Large intestine (tissue), 3 donors: ENCODE measurements around the gene CELF5. TPM values are rescaled to one million over a fixed set of nuclear protein-coding genes. Genes with fewer than 3 reads are reported as not detected.
"Not testable (repeated sequence)": the region's sequence is repeated elsewhere in the genome, so short reads cannot be mapped to it uniquely, and the experiment has no call there.

Experiments used
- DNase-seq, 2 donors: peaks; one replicate each; pipeline versions ENCODE4 v3.0.0 to v3.0.0-alpha.2; 2013
- H3K27ac ChIP-seq: one replicate; pipeline ENCODE4 v1.5.1; 2013; ENCODE audit warnings: low read length
- H3K27me3 ChIP-seq: 2 replicates; pipeline ENCODE4 v1.6.1; 2013; ENCODE audit warnings: low read length; ENCODE audit not compliant: control insufficient read depth, insufficient read depth
- H3K36me3 ChIP-seq: 2 replicates; pipeline ENCODE4 v1.6.1; 2013; ENCODE audit warnings: low read length; ENCODE audit not compliant: control insufficient read depth, insufficient read depth
- H3K4me1 ChIP-seq: one replicate; pipeline ENCODE4 v1.6.1; 2013; ENCODE audit warnings: low read length; ENCODE audit not compliant: control insufficient read depth, insufficient read depth
- H3K4me3 ChIP-seq: one replicate; pipeline ENCODE4 v1.5.1; 2013; ENCODE audit warnings: low read length
- H3K9me3 ChIP-seq: one replicate; pipeline ENCODE4 v1.6.1; 2013; ENCODE audit warnings: mild to moderate bottlenecking, low read depth, low read length, moderate library complexity; ENCODE audit not compliant: control insufficient read depth
- WGBS: methylation state at CpG from one replicate; pipeline ENCODE4 v1.1.5; 2013; ENCODE audit warnings: low lambda C conversion rate; ENCODE audit not compliant: insufficient coverage; 5-methylcytosine and 5-hydroxymethylcytosine counted together
- polyA plus RNA-seq: library from polyadenylated mRNA; unstranded; fragments of 120-200 nt; gene quantifications from one replicate; pipeline ENCODE4 v1.2.1, GENCODE V29; 2013

The CELF5 gene
- polyA plus RNA-seq, 1 donor: 3.1 TPM

DNA sequence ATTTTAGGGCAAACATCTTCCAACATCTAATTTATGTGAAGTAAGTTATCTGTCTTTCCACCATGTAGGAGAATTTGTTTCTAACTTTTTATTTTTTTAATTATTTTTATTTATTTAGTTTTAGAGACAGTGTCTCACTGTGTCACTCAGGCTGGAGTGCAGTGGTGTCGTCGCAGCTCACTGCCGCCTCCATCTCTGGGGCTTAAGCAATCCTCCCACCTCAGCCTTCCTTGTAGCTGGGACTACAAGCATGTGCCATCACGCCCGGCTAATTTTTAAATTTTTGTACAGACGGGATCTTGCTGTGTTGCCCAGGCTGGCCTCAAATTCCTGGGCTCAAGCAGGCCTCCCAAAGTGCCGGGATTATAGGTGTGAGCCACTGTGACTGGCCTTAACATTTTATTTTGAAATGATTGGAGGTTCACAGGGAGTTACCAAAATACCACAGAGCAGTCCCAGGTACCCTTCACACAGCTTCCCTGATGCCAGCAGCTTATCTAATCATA lies 58.8 kb downstream of the CELF5 start:
- no peaks in the 10 kb centered on the region for H3K36me3 ChIP-seq
- DNase-seq: no peak
- H3K27ac ChIP-seq: no peak overlapping the region
- H3K4me1 ChIP-seq: peaks cover 6% of the 10 kb centered on the region
- H3K27me3 ChIP-seq: peaks cover 14% of the 10 kb centered on the region
- no peaks in the 10 kb centered on the region for H3K9me3 ChIP-seq
- no peak overlapping the region for H3K4me3 ChIP-seq
- WGBS: no CpG with 5 or more reads among the region's 7 CpGs

DNA sequence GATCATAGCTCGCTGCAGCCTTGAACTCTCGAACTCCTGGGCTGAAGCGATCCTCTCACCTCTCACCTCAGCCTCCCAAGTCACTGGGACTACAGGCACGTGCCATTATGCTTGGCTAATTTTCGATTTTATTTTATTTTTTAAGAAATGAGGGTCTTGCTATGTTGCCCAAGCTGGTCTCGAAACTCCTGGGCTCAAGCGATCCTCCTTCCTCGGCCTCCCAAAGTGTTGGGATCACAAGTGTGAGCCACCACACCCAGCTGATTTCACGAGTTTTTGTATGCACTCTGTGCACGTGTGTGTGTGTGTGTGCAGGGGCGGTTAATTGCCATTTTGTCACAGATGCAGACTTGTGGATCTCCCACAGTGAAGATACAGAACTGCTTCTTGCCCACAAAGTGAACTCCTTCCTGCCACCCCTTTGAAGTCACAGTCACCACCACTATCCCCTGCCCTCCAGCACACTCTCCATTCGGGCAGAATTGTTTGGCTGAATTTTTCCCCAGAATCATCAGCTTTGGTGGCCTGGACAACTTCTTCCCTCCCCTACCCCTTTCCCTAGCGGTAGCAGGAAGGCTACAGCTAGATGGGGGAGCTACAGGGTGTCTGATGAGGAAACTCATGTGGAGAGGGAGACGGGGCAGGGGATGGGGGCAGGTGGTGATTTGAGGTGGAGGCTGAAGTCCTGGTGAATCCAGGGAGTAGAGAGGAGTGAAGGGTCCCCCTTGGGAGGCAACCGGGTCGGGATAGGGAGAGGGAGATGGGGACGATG lies 59.6 kb downstream of the CELF5 start:
- WGBS: 0% methylated on average over 1 of the region's 17 CpGs
- Histone ChIP-seq H3K36me3 (no peaks in the 10 kb centered on the region), H3K4me3 (peak overlapping the region; percentile 35), H3K9me3 (no peaks in the 10 kb centered on the region), H3K27ac (no peak overlapping the region), H3K4me1 (peaks cover 6% of the 10 kb centered on the region), H3K27me3 (peaks cover 14% of the 10 kb centered on the region)
- no peak for DNase-seq

DNA sequence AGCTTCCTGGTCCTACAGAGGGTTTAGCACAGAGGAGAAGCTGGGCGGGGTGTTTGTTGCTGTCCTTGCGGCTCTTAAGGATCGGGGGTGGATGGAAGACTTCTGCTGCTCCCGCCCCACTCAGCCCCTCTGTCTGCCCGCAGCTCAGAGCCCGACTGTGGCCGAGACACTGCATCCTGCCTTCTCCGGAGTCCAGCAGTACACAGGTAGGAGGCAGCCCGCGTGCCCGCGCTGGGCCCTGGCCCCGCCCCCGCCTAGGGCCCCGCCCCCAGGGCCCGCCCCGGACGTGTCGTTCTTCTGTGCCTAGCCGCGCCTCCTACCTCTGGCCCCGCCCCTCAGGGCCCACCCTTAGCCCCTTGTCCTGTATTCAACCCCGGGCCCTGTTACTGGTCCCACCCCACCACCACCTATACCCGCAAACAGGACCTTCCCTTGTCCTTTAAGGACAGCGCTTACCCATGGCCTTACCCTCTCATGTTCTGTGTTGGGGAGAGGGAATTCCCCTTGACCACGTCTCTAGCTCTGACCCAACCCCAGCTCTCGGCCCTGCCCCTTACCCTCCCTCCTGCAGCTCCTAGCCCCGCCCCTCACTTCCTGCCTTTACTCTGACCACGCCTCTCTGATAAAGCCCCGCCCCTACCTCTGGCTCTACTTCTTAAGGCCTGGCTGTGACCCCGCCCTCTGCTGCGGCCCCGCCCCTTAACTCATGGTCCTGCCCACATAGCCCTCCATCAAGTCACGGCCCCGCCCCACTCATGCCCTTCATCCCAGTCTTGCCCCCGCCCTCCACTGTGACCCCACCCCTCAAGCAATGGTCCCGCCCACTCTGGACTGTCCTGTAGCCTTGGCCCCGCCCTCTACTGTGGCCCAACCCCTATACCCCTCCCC lies 60.5 kb downstream of the CELF5 start:
- peak overlapping the region; percentile 35 for H3K4me3 ChIP-seq

DNA sequence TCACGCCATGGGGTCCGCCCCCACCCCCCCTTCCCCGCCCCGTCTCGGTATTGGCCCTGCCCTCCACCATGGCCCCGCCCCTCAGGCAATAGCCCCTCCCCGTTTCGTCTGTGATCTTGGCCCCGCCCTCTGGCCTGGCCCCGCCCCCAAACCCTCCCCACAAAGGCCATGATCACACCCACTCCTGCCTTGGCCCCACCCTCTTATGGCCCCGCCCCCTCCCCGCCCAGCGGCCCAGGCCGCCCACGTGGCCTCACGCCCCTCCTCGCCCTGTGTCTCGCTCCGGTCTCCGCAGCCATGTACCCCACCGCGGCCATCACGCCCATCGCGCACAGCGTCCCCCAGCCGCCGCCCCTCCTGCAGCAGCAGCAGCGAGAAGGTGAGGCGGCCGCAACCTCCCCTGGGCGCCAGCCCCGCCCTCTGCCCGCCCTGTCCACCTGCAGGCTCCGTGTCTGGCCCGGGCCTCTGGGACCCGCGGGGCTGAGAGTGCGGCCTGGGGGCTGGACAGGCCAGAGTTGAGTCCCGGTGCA lies 61.3 kb downstream of the CELF5 start:
- H3K36me3 ChIP-seq: no peaks in the 10 kb centered on the region
- no peak overlapping the region for H3K4me3 ChIP-seq
- WGBS: no CpG with 5 or more reads among the region's 40 CpGs
- peaks cover 21% of the 10 kb centered on the region for H3K27me3 ChIP-seq
- no peak overlapping the region for H3K27ac ChIP-seq
- no peaks in the 10 kb centered on the region for H3K9me3 ChIP-seq
- peak in 1 of 2 donors; percentile 18 for DNase-seq
- H3K4me1 ChIP-seq: peaks cover 6% of the 10 kb centered on the region

More for the DNA sequence above, 60.5 kb downstream of the CELF5 start:
- WGBS: no CpG with 5 or more reads among the region's 38 CpGs
- Histone ChIP-seq H3K4me1 (peaks cover 6% of the 10 kb centered on the region), H3K9me3 (no peaks in the 10 kb centered on the region), H3K27ac (peak overlapping the region; percentile 56), H3K36me3 (no peaks in the 10 kb centered on the region), H3K27me3 (peaks cover 17% of the 10 kb centered on the region)
- DNase-seq: peak; percentile 66 to 68

DNA sequence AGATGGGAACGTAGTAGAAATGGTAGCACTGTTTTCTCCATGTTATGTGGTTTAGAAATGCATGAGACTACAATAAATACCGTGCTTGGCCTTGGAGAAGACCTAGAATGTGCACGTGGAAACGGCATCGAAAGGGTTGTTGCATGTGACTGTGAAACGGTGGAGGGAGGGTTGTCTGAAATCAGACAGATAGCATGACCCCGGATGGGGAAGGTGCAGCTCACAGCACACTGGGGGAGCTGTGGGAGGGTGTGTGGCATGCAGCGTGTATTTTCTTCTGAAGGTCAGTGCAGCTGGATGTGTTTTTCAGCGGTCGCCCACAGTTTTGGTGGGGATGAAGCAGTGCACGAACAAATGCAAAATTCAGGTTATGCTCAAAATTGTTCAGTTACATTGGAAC lies 63.4 kb downstream of the CELF5 start:
- Histone ChIP-seq H3K4me1 (peaks cover 6% of the 10 kb centered on the region), H3K4me3 (no peak overlapping the region), H3K27ac (no peak overlapping the region), H3K36me3 (no peaks in the 10 kb centered on the region), H3K9me3 (no peaks in the 10 kb centered on the region), H3K27me3 (peaks cover 7% of the 10 kb centered on the region)
- no peak for DNase-seq
- WGBS: no CpG with 5 or more reads among the region's 11 CpGs

DNA sequence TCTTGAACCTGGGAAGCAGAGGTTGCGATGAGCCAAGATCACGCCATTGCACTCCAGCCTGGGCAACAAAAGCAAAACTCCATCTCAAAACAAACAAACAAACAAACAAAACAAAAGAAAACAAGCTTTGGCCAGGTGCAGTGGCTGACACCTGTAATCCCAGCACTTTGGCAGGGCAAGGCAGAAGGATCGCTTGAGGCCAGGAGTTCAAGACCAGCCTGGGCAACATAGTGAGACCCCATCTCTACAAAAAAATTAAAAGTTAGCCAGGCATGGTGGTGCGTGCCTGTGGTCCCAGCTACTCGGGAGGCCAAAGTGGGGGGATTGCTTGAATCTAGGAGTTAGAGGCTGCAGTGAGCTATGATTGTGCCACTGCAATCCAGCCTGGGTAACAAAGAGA lies 64.0 kb downstream of the CELF5 start:
- H3K27me3 ChIP-seq, H3K9me3 ChIP-seq, H3K4me3 ChIP-seq, H3K36me3 ChIP-seq, H3K27ac ChIP-seq, H3K4me1 ChIP-seq, DNase-seq: not testable (repeated sequence)
- WGBS: no CpG with 5 or more reads among the region's 5 CpGs

DNA sequence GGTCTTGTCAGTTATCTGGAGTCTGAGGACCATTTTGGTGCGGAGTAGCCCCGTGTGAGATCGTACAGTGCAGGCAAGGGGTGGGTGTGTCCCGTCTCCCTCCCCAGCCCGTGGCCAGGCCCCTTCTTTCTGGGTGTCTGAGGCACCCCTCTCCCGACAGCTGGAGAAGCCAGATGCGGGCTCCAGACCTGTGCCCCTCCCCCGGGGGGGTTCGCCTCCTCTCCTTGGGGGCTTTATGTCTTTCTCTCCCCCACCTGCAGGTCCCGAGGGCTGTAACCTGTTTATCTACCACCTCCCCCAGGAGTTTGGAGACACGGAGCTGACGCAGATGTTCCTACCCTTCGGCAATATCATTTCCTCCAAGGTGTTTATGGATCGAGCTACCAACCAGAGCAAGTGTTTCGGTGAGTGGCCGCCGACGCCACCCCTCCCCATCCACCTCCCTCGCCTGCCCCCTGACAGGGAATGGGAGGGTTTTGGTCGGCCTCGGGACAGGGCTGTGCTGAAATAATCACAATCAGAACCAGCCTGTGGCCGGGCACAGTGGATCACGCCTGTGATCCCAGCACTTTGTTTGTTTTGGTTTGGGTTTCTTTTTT lies 65.6 kb downstream of the CELF5 start:
- no CpG with 5 or more reads among the region's 23 CpGs for WGBS
- H3K27ac ChIP-seq: no peak overlapping the region

DNA sequence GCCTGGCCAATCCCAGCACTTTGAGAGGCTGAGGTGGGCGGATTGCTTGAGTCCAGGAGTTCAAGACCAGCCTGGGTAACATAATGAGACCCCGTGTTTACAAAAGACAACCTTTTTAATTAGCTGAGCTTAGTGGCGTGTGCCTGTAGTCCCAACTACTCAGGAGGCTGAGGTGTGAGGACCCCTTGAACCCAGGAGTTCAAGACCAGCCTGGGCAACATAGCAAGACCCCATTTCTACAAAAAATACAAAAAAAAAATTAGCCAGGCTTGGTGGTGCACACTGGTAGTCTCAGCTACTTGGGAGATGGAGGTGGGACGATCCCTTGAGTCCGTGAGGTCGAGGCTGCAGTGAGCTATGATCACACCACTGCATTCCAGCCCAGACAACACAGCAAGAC lies 66.4 kb downstream of the CELF5 start:
- H3K9me3 ChIP-seq, DNase-seq, H3K4me3 ChIP-seq, H3K27ac ChIP-seq, H3K36me3 ChIP-seq, H3K4me1 ChIP-seq, H3K27me3 ChIP-seq: not testable (repeated sequence)
- no CpG with 5 or more reads among the region's 6 CpGs for WGBS

More for the DNA sequence above, 65.6 kb downstream of the CELF5 start:
- peaks cover 2% of the 10 kb centered on the region for H3K4me1 ChIP-seq
- H3K4me3 ChIP-seq: no peak overlapping the region
- peaks cover 7% of the 10 kb centered on the region for H3K27me3 ChIP-seq
- no peak for DNase-seq
- no peaks in the 10 kb centered on the region for H3K9me3 ChIP-seq
- no peaks in the 10 kb centered on the region for H3K36me3 ChIP-seq

DNA sequence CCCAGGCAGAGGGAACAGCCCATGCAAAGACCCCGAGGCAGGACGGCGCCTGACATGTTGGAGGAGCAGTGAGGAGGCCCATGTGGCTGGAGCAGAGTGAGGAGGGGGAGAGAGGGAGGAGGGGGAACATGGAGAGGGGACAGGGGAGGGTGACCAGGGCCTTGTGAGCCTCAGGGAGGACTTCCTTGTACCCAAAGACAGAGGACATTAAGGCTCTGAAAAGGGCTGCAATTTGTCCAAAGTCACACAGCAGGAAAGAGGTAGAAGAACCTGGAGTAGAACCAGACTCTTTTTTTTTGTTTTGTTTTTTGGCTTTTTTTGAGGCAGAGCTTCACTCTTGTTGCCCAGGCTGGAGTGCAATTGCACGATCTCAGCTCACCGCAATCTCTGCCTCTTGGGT lies 67.2 kb downstream of the CELF5 start:
- Histone ChIP-seq H3K36me3 (no peaks in the 10 kb centered on the region), H3K9me3 (peaks cover 2% of the 10 kb centered on the region), H3K4me1 (peaks cover 2% of the 10 kb centered on the region), H3K4me3 (no peak overlapping the region), H3K27me3 (peaks cover 7% of the 10 kb centered on the region), H3K27ac (no peak overlapping the region)
- WGBS: no CpG with 5 or more reads among the region's 5 CpGs
- no peak for DNase-seq

DNA sequence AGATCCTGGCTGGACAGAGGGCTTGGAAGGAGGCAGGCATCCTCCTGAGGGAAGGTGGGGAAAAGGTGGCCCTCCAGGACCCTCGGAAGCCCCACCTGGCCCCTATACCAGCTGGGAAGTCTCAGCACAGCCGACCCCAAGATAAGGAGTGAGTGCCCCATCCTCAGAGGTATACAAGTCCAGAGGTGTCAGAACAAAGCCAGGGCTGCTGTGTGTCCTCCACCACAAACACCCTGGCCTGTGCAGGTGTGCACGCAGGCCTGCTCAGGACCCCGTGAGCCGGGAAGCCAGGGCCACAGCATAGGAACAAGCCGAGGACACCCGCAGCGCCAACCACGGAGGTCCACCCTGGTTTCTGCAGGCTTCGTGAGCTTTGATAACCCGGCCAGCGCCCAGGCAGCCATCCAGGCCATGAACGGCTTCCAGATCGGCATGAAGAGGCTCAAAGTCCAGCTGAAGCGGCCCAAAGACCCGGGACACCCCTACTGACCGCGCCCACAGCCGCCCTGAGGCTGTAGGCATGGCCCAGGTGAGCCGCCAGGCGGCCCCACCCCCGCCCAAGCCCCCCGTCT lies 68.6 kb downstream of the CELF5 start:
- Histone ChIP-seq H3K27me3 (peaks cover 7% of the 10 kb centered on the region), H3K4me3 (no peak overlapping the region), H3K27ac (no peak overlapping the region), H3K4me1 (peaks cover 2% of the 10 kb centered on the region), H3K36me3 (no peaks in the 10 kb centered on the region), H3K9me3 (peaks cover 2% of the 10 kb centered on the region)
- no CpG with 5 or more reads among the region's 23 CpGs for WGBS
- DNase-seq: no peak
